ENCODE data around the gene MRPL58. TPM values are rescaled to one million over a fixed set of nuclear protein-coding genes. Genes with fewer than 3 reads are reported as not detected.
"Not testable (repeated sequence)": the region's sequence is repeated elsewhere in the genome, so short reads cannot be mapped to it uniquely, and the experiment has no call there.

The MRPL58 gene
- total RNA-seq, 1 donor from 2014 or later: 20.9 TPM

- H3K4me3 ChIP-seq (ENCODE audit: low read length in 3 of 3); H3K9me3 ChIP-seq (ENCODE audit: control insufficient read depth in 3 of 3, low read length in 3 of 3); H3K9ac ChIP-seq (ENCODE audit: low read depth in 1 of 3, low read length in 3 of 3); H3K27ac ChIP-seq (ENCODE audit: low read depth, low read length); H3K4me1 ChIP-seq (ENCODE audit: control insufficient read depth in 3 of 3, insufficient read depth in 3 of 3, low read length in 3 of 3); H3K27me3 ChIP-seq (ENCODE audit: control insufficient read depth in 3 of 3, insufficient read depth in 3 of 3, low read length in 3 of 3): not testable (repeated sequence)
- H3K36me3 ChIP-seq (ENCODE audit: control insufficient read depth in 3 of 3, insufficient read depth in 3 of 3, low read length in 3 of 3): peaks cover 6 to 11% (median 10%) of the 10 kb centered on the region in 3 donors
These were observed 14.2 kb downstream of the MRPL58 start for GRCh38 chr17:75026650-75027049.

- H3K27ac ChIP-seq (ENCODE audit: low read depth, low read length): no peak overlapping the region
- no peaks in the 10 kb centered on the region for H3K27me3 ChIP-seq (ENCODE audit: control insufficient read depth in 3 of 3, insufficient read depth in 3 of 3, low read length in 3 of 3)
- H3K4me1 ChIP-seq (ENCODE audit: control insufficient read depth in 3 of 3, insufficient read depth in 3 of 3, low read length in 3 of 3): peaks cover 23 to 31% (median 30%) of the 10 kb centered on the region in 3 donors
These were observed 17.7 kb downstream of the MRPL58 start for GRCh38 chr17:75030161-75030560.

GRCh38 chr17:75031972-75032719 is 19.7 kb downstream of the MRPL58 start:
- Histone ChIP-seq H3K4me3 (ENCODE audit: low read length in 3 of 3) (peak overlapping the region; percentile 42 to 84 (median 84)), H3K9me3 (ENCODE audit: control insufficient read depth in 3 of 3, low read length in 3 of 3) (no peaks in the 10 kb centered on the region), H3K36me3 (ENCODE audit: control insufficient read depth in 3 of 3, insufficient read depth in 3 of 3, low read length in 3 of 3) (peaks cover 0 to 4% (median 0%) of the 10 kb centered on the region in 3 donors), H3K27me3 (ENCODE audit: control insufficient read depth in 3 of 3, insufficient read depth in 3 of 3, low read length in 3 of 3) (no peaks in the 10 kb centered on the region), H3K9ac (ENCODE audit: low read depth in 1 of 3, low read length in 3 of 3) (peak overlapping the region; percentile 38 to 54 (median 50)), H3K27ac (ENCODE audit: low read depth, low read length) (peak overlapping the region; percentile 1), H3K4me1 (ENCODE audit: control insufficient read depth in 3 of 3, insufficient read depth in 3 of 3, low read length in 3 of 3) (peaks cover 27 to 48% (median 40%) of the 10 kb centered on the region in 3 donors)

More at GRCh38 chr17:75030161-75030560, 17.7 kb downstream of the MRPL58 start:
- Histone ChIP-seq H3K9me3 (ENCODE audit: control insufficient read depth in 3 of 3, low read length in 3 of 3) (no peaks in the 10 kb centered on the region), H3K4me3 (ENCODE audit: low read length in 3 of 3) (no peak overlapping the region), H3K9ac (ENCODE audit: low read depth in 1 of 3, low read length in 3 of 3) (no peak overlapping the region), H3K36me3 (ENCODE audit: control insufficient read depth in 3 of 3, insufficient read depth in 3 of 3, low read length in 3 of 3) (no peaks in the 10 kb centered on the region)

- H3K9ac ChIP-seq (ENCODE audit: low read depth in 1 of 3, low read length in 3 of 3): peak overlapping the region; percentile 50 to 77 (median 51)
- H3K27ac ChIP-seq (ENCODE audit: low read depth, low read length): peak overlapping the region; percentile 1
These were observed 20.3 kb downstream of the MRPL58 start for GRCh38 chr17:75032720-75033280.

GRCh38 chr17:75033346-75034235 is 21.1 kb downstream of the MRPL58 start:
- peaks cover 4 to 10% (median 4%) of the 10 kb centered on the region in 3 donors for H3K36me3 ChIP-seq (ENCODE audit: control insufficient read depth in 3 of 3, insufficient read depth in 3 of 3, low read length in 3 of 3)
- peak overlapping the region; percentile 84 for H3K27ac ChIP-seq (ENCODE audit: low read depth, low read length)
- H3K9ac ChIP-seq (ENCODE audit: low read depth in 1 of 3, low read length in 3 of 3): peak overlapping the region; percentile 40 to 77 (median 60)
- H3K9me3 ChIP-seq (ENCODE audit: control insufficient read depth in 3 of 3, low read length in 3 of 3): no peaks in the 10 kb centered on the region
- no peaks in the 10 kb centered on the region for H3K27me3 ChIP-seq (ENCODE audit: control insufficient read depth in 3 of 3, insufficient read depth in 3 of 3, low read length in 3 of 3)
- H3K4me1 ChIP-seq (ENCODE audit: control insufficient read depth in 3 of 3, insufficient read depth in 3 of 3, low read length in 3 of 3): peaks cover 27 to 48% (median 40%) of the 10 kb centered on the region in 3 donors
- H3K4me3 ChIP-seq (ENCODE audit: low read length in 3 of 3): peak overlapping the region; percentile 74 to 84 (median 84)

More at GRCh38 chr17:75032720-75033280, 20.3 kb downstream of the MRPL58 start:
- Histone ChIP-seq H3K27me3 (ENCODE audit: control insufficient read depth in 3 of 3, insufficient read depth in 3 of 3, low read length in 3 of 3) (no peaks in the 10 kb centered on the region), H3K4me3 (ENCODE audit: low read length in 3 of 3) (peak overlapping the region; percentile 42 to 84 (median 84)), H3K9me3 (ENCODE audit: control insufficient read depth in 3 of 3, low read length in 3 of 3) (no peaks in the 10 kb centered on the region), H3K36me3 (ENCODE audit: control insufficient read depth in 3 of 3, insufficient read depth in 3 of 3, low read length in 3 of 3) (peaks cover 0 to 4% (median 0%) of the 10 kb centered on the region in 3 donors), H3K4me1 (ENCODE audit: control insufficient read depth in 3 of 3, insufficient read depth in 3 of 3, low read length in 3 of 3) (peaks cover 27 to 48% (median 40%) of the 10 kb centered on the region in 3 donors)

- H3K4me1 ChIP-seq (ENCODE audit: control insufficient read depth in 3 of 3, insufficient read depth in 3 of 3, low read length in 3 of 3): peaks cover 27 to 48% (median 40%) of the 10 kb centered on the region in 3 donors
- H3K27ac ChIP-seq (ENCODE audit: low read depth, low read length): peak overlapping the region; percentile 84
- H3K27me3 ChIP-seq (ENCODE audit: control insufficient read depth in 3 of 3, insufficient read depth in 3 of 3, low read length in 3 of 3): no peaks in the 10 kb centered on the region
- H3K4me3 ChIP-seq (ENCODE audit: low read length in 3 of 3): peak overlapping the region; percentile 74 to 84 (median 84)
- peak overlapping the region; percentile 60 to 80 (median 77) for H3K9ac ChIP-seq (ENCODE audit: low read depth in 1 of 3, low read length in 3 of 3)
- peaks cover 11 to 17% (median 12%) of the 10 kb centered on the region in 3 donors for H3K36me3 ChIP-seq (ENCODE audit: control insufficient read depth in 3 of 3, insufficient read depth in 3 of 3, low read length in 3 of 3)
- no peaks in the 10 kb centered on the region for H3K9me3 ChIP-seq (ENCODE audit: control insufficient read depth in 3 of 3, low read length in 3 of 3)
These were observed 21.9 kb downstream of the MRPL58 start for GRCh38 chr17:75034236-75034908.

- Histone ChIP-seq H3K9me3 (ENCODE audit: control insufficient read depth in 3 of 3, low read length in 3 of 3) (no peaks in the 10 kb centered on the region), H3K9ac (ENCODE audit: low read depth in 1 of 3, low read length in 3 of 3) (peak overlapping the region in 1 of 3 donors; percentile 45), H3K27me3 (ENCODE audit: control insufficient read depth in 3 of 3, insufficient read depth in 3 of 3, low read length in 3 of 3) (no peaks in the 10 kb centered on the region), H3K36me3 (ENCODE audit: control insufficient read depth in 3 of 3, insufficient read depth in 3 of 3, low read length in 3 of 3) (peaks cover 28 to 41% (median 31%) of the 10 kb centered on the region in 3 donors), H3K4me1 (ENCODE audit: control insufficient read depth in 3 of 3, insufficient read depth in 3 of 3, low read length in 3 of 3) (peaks cover 27 to 48% (median 40%) of the 10 kb centered on the region in 3 donors), H3K27ac (ENCODE audit: low read depth, low read length) (no peak overlapping the region), H3K4me3 (ENCODE audit: low read length in 3 of 3) (peak overlapping the region in 2 of 3 donors; percentile 19 to 45)
These were observed 24.3 kb downstream of the MRPL58 start for GRCh38 chr17:75036643-75037268.

GRCh38 chr17:75039238-75039637 is 26.8 kb downstream of the MRPL58 start:
- peaks cover 10 to 26% (median 20%) of the 10 kb centered on the region in 3 donors for H3K4me1 ChIP-seq (ENCODE audit: control insufficient read depth in 3 of 3, insufficient read depth in 3 of 3, low read length in 3 of 3)
- H3K4me3 ChIP-seq (ENCODE audit: low read length in 3 of 3): no peak overlapping the region
- H3K9me3 ChIP-seq (ENCODE audit: control insufficient read depth in 3 of 3, low read length in 3 of 3): no peaks in the 10 kb centered on the region
- H3K9ac ChIP-seq (ENCODE audit: low read depth in 1 of 3, low read length in 3 of 3): no peak overlapping the region
- peaks cover 32 to 48% (median 36%) of the 10 kb centered on the region in 3 donors for H3K36me3 ChIP-seq (ENCODE audit: control insufficient read depth in 3 of 3, insufficient read depth in 3 of 3, low read length in 3 of 3)
- no peaks in the 10 kb centered on the region for H3K27me3 ChIP-seq (ENCODE audit: control insufficient read depth in 3 of 3, insufficient read depth in 3 of 3, low read length in 3 of 3)
- H3K27ac ChIP-seq (ENCODE audit: low read depth, low read length): no peak overlapping the region

All from skeletal muscle tissue (tissue), 4 donors.